ENCODE data around the gene THAP12. TPM values are rescaled to one million over a fixed set of nuclear protein-coding genes. Genes with fewer than 3 reads are reported as not detected.

Gene THAP12, protein sequence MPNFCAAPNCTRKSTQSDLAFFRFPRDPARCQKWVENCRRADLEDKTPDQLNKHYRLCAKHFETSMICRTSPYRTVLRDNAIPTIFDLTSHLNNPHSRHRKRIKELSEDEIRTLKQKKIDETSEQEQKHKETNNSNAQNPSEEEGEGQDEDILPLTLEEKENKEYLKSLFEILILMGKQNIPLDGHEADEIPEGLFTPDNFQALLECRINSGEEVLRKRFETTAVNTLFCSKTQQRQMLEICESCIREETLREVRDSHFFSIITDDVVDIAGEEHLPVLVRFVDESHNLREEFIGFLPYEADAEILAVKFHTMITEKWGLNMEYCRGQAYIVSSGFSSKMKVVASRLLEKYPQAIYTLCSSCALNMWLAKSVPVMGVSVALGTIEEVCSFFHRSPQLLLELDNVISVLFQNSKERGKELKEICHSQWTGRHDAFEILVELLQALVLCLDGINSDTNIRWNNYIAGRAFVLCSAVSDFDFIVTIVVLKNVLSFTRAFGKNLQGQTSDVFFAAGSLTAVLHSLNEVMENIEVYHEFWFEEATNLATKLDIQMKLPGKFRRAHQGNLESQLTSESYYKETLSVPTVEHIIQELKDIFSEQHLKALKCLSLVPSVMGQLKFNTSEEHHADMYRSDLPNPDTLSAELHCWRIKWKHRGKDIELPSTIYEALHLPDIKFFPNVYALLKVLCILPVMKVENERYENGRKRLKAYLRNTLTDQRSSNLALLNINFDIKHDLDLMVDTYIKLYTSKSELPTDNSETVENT
- total RNA-seq (2021; fragmentation: NEBNext Ultra II Directional; extraction: Animal tissue kit (Norgen Biotek cat#: 25700)): 10 to 100 TPM; 32.7 to 42.2 (median 36.3) TPM
- long read RNA-seq, partial matches to known transcripts: 3 of 11 reads
- long read RNA-seq, other reads (novel, unspliced or antisense): 5 of 11 reads

GRCh38 chr11:76380977-76381719 lies at the start of gene THAP12, which contains the start of gene GVQW3:
Gene THAP12, minus strand, starts transcription at chr11:76381132. Its CDS starts 296 bp downstream, at chr11:76380836.
Gene GVQW3, plus strand, starts transcription at chr11:76381323. Its CDS starts 506 bp downstream, at chr11:76381829.
- TF ChIP-seq CTCF (IDR thresholded peaks at IDR 0.05): no peak
- Mint-ChIP-seq H3K27me3 (ENCODE audit: insufficient read depth) (no peaks in the 10 kb centered on the region; the same call in 1 of the 2 replicates), H3K4me3 (peak within 1 kb of the TSS; percentile 98), H3K4me1 (ENCODE audit: low read depth) (peaks cover 44% of the 10 kb centered on the region), H3K36me3 (ENCODE audit: low read depth) (peaks cover 6% of the 10 kb centered on the region; the same call in 1 of the 2 replicates), H3K27ac (peak within 1 kb of the TSS; percentile 90), H3K9me3 (no peaks in the 10 kb centered on the region)
- DNase-seq: peak; percentile 95

DNA sequence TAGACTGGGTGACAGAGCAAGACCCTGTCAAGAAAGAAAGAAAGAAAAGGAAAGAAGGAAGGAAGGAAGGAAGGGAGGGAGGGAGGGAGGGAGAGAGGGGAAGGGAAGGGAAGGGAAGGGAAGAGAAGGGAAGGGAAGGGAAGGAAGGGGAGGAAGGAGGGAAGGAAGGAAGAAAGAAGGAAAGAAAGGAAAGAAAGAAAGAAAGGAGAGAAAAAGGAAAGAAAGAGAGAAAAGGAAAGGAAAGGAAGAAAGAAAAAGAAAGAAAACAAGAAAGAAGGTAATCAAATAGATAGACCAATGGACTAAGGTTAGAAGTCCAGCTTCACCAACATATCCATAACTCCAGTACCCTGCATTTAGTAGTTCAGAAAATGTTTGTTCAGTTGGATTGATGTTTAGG lies 45.7 kb upstream of the THAP12 start:
- DNase-seq: no peak
- no peak for TF ChIP-seq CTCF (IDR thresholded peaks at IDR 0.05)
- H3K27ac Mint-ChIP-seq: no peak overlapping the region
- no peaks in the 10 kb centered on the region for H3K9me3 Mint-ChIP-seq
- no peaks in the 10 kb centered on the region for H3K4me1 Mint-ChIP-seq (ENCODE audit: low read depth)
- H3K36me3 Mint-ChIP-seq (ENCODE audit: low read depth): no peaks in the 10 kb centered on the region
- peaks cover 10% of the 10 kb centered on the region for H3K27me3 Mint-ChIP-seq (ENCODE audit: insufficient read depth)
- no peak overlapping the region for H3K4me3 Mint-ChIP-seq

DNA sequence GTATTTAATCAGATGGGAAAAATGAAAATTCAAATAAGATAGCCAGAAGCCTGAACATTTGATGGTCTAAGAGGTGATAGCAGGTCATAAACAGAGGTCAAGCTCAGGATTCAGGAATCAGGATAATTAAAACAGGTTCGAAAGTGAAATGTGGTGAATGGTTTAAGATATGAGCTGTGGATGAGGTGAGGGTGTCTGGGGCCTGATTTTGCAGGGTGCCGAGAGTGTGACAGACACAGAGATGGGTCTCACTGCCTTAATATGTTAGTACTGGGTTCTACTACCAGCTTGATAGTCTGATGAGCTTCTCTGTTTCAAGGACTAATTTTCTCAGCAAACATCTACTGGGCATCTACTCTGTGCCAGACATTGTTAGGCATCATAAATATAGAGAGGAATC lies 44.0 kb upstream of the THAP12 start:
- no peak overlapping the region for H3K4me3 Mint-ChIP-seq
- H3K27me3 Mint-ChIP-seq (ENCODE audit: insufficient read depth): peaks cover 10% of the 10 kb centered on the region
- H3K27ac Mint-ChIP-seq: no peak overlapping the region
- no peak for DNase-seq
- no peaks in the 10 kb centered on the region for H3K9me3 Mint-ChIP-seq
- no peaks in the 10 kb centered on the region for H3K4me1 Mint-ChIP-seq (ENCODE audit: low read depth)
- no peak for TF ChIP-seq CTCF (IDR thresholded peaks at IDR 0.05)
- H3K36me3 Mint-ChIP-seq (ENCODE audit: low read depth): no peaks in the 10 kb centered on the region

GRCh38 chr11:76424379-76424778 lies 43.4 kb upstream of the THAP12 start:
- Mint-ChIP-seq H3K4me1 (ENCODE audit: low read depth) (no peaks in the 10 kb centered on the region), H3K4me3 (no peak overlapping the region), H3K27ac (no peak overlapping the region), H3K36me3 (ENCODE audit: low read depth) (no peaks in the 10 kb centered on the region), H3K27me3 (ENCODE audit: insufficient read depth) (peaks cover 11% of the 10 kb centered on the region), H3K9me3 (no peaks in the 10 kb centered on the region)
- TF ChIP-seq CTCF (IDR thresholded peaks at IDR 0.05): no peak
- no peak for DNase-seq

GRCh38 chr11:76419896-76420295 lies 39.0 kb upstream of the THAP12 start:
- Mint-ChIP-seq H3K4me3 (no peak overlapping the region), H3K27me3 (ENCODE audit: insufficient read depth) (peaks cover 18% of the 10 kb centered on the region), H3K27ac (no peak overlapping the region), H3K4me1 (ENCODE audit: low read depth) (no peaks in the 10 kb centered on the region), H3K36me3 (ENCODE audit: low read depth) (no peaks in the 10 kb centered on the region), H3K9me3 (no peaks in the 10 kb centered on the region)
- peak; percentile 39; the same call in 1 of the 2 replicates for TF ChIP-seq CTCF (IDR thresholded peaks at IDR 0.05)
- no peak for DNase-seq

Data from HFFc6 (cell line).